HepG2 (cell line): ENCODE measurements around the gene CBFA2T2. TPM values are rescaled to one million over a fixed set of nuclear protein-coding genes. Genes with fewer than 3 reads are reported as not detected.

Source experiments
- ARNT2 ChIP-seq: sonication (generic); formaldehyde crosslinking; IDR thresholded peaks from 2 replicates; pipeline ENCODE4 v1.8.0; 2022; ENCODE audit warnings: mild to moderate bottlenecking, low read depth, missing genetic modification reagents, moderate library complexity
- BRCA1 ChIP-seq: sonication (generic); formaldehyde crosslinking; IDR thresholded peaks from 2 replicates; pipeline ENCODE4 v1.4.0; 2020; ENCODE audit warnings: missing genetic modification reagents
- BRD4 ChIP-seq: sonication (generic); formaldehyde crosslinking; IDR thresholded peaks from 2 replicates; pipeline ENCODE4 v1.4.0; 2020; ENCODE audit warnings: missing genetic modification reagents
- CTCF ChIP-seq: sonication (generic); formaldehyde crosslinking; IDR thresholded peaks from 2 replicates; pipeline ENCODE4 v1.5.0; 2020; ENCODE audit warnings: mild to moderate bottlenecking, missing genetic modification reagents, moderate library complexity
- IRX3 ChIP-seq: sonication (generic); formaldehyde crosslinking; IDR thresholded peaks from 2 replicates; pipeline ENCODE4 v1.8.1; 2023; ENCODE audit warnings: mild to moderate bottlenecking, low read depth, missing genetic modification reagents, borderline replicate concordance
- ISL2 ChIP-seq: sonication (generic); formaldehyde crosslinking; IDR thresholded peaks from 2 replicates; pipeline ENCODE4 v1.5.0; 2020; ENCODE audit warnings: missing genetic modification reagents
- KMT2B ChIP-seq: IDR thresholded peaks from 2 replicates; pipeline ENCODE4 v1.6.1; 2016; ENCODE audit warnings: missing genetic modification reagents, missing compliant biosample characterization
- MBNL3 ChIP-seq: fragments of 250-450 bp; sonication (Bioruptor Pico); conservative IDR thresholded peaks from 2 replicates; pipeline ENCODE4 v1.8.0; 2022; ENCODE audit warnings: mild to moderate bottlenecking, inconsistent platforms
- NFKBIZ ChIP-seq: IDR thresholded peaks from 2 replicates; pipeline ENCODE4 v1.6.1; 2018; ENCODE audit warnings: missing genetic modification reagents, missing compliant biosample characterization
- PREB ChIP-seq: sonication (generic); formaldehyde crosslinking; IDR thresholded peaks from 2 replicates; pipeline ENCODE4 v1.4.0; 2020; ENCODE audit warnings: missing genetic modification reagents
- RAD51 ChIP-seq: fragments of 450-650 bp; IDR thresholded peaks from 2 replicates; pipeline ENCODE4 v1.6.1; 2016; ENCODE audit warnings: borderline replicate concordance
- REPIN1 ChIP-seq: sonication (generic); formaldehyde crosslinking; IDR thresholded peaks from 2 replicates; pipeline ENCODE4 v1.8.0; 2022; ENCODE audit warnings: missing genetic modification reagents, low read depth, mild to moderate bottlenecking, borderline replicate concordance
- RFXANK ChIP-seq: IDR thresholded peaks from 2 replicates; pipeline ENCODE4 v1.6.1; 2016
- SOX13 ChIP-seq, 3 experiments: fragments of 450-650 bp in 1 of 3; sonication (generic) in 1 of 3; formaldehyde crosslinking in 1 of 3; IDR thresholded peaks in 2 of 3; conservative IDR thresholded peaks in 1 of 3; 2 replicates each; pipeline versions ENCODE4 v1.5.0 to v1.6.1; 2016 to 2020; ENCODE audit warnings: antibody characterized with exemption in 1 of 3, mild to moderate bottlenecking in 1 of 3, missing compliant biosample characterization in 1 of 3, missing genetic modification reagents in 1 of 3, moderate library complexity in 1 of 3
- SRY ChIP-seq: sonication (generic); formaldehyde crosslinking; IDR thresholded peaks from 2 replicates; pipeline ENCODE4 v1.8.0; 2022; ENCODE audit warnings: mild to moderate bottlenecking, missing genetic modification reagents
- TRIM24 ChIP-seq: sonication (generic); formaldehyde crosslinking; IDR thresholded peaks from 2 replicates; pipeline ENCODE4 v1.8.0; 2022; ENCODE audit warnings: mild to moderate bottlenecking, missing genetic modification reagents
- ZMYM3 ChIP-seq: sonication (generic); formaldehyde crosslinking; IDR thresholded peaks from 2 replicates; pipeline ENCODE4 v1.5.1; 2020; ENCODE audit warnings: mild to moderate bottlenecking, missing genetic modification reagents
- ZNF557 ChIP-seq: sonication (generic); formaldehyde crosslinking; IDR thresholded peaks from 2 replicates; pipeline ENCODE4 v1.4.0; 2020; ENCODE audit warnings: missing genetic modification reagents
- ZNF558 ChIP-seq: sonication (generic); formaldehyde crosslinking; IDR thresholded peaks from 2 replicates; pipeline ENCODE4 v1.9.0; 2022; ENCODE audit warnings: mild to moderate bottlenecking, missing genetic modification reagents, borderline replicate concordance
- ZNF747 ChIP-seq: sonication (generic); formaldehyde crosslinking; IDR thresholded peaks from 2 replicates; pipeline ENCODE4 v1.8.1; 2023; ENCODE audit warnings: missing genetic modification reagents, mild to moderate bottlenecking, borderline replicate concordance
- ZNF773 ChIP-seq: sonication (generic); formaldehyde crosslinking; IDR thresholded peaks from 2 replicates; pipeline ENCODE4 v1.4.0; 2020; ENCODE audit warnings: missing genetic modification reagents, borderline replicate concordance
- polyA plus RNA-seq, 8 experiments: library from polyadenylated mRNA; depleted of rRNA in 3 of 8; stranded (reverse) in 7 of 8; unstranded in 1 of 8; fragments of >200 nt; fragmentation: Illumina TruSeq in 4 of 8; extraction: Trizol in 4 of 8; gene quantifications; 2 replicates each; pipeline versions ENCODE4 v1.2.1 to v1.2.3, GENCODE V29; 2011 to 2016; ENCODE audit warnings: low read depth in 4 of 8, missing spikeins in 1 of 8, mixed read lengths in 1 of 8; ENCODE audit not compliant: insufficient read depth in 1 of 8
- total RNA-seq, 5 experiments: library from RNA; depleted of rRNA; stranded (reverse); fragments of >200 nt; fragmentation: Illumina TruSeq; extraction: Trizol; gene quantifications; 2 replicates each; pipeline ENCODE4 v1.2.3, GENCODE V29; 2016; ENCODE audit warnings: low read depth in 1 of 5
- TF ChIP-seq, protein P1 (sequence below): IDR thresholded peaks from 2 replicates; pipeline ENCODE4 v1.6.1; 2016; ENCODE audit warnings: low read depth, borderline replicate concordance
- TF ChIP-seq, protein P2 (sequence below): sonication (generic); formaldehyde crosslinking; IDR thresholded peaks from 2 replicates; pipeline ENCODE4 v1.8.0; 2022; ENCODE audit warnings: missing genetic modification reagents, mild to moderate bottlenecking, borderline replicate concordance

CBFA2T2 gene
- total and polyA plus RNA-seq, 2 of the 13 experiments (the other 11 are each of a cell fraction or from before 2014, with no cell fraction given) = 6.3 to 21.2 TPM

DNA sequence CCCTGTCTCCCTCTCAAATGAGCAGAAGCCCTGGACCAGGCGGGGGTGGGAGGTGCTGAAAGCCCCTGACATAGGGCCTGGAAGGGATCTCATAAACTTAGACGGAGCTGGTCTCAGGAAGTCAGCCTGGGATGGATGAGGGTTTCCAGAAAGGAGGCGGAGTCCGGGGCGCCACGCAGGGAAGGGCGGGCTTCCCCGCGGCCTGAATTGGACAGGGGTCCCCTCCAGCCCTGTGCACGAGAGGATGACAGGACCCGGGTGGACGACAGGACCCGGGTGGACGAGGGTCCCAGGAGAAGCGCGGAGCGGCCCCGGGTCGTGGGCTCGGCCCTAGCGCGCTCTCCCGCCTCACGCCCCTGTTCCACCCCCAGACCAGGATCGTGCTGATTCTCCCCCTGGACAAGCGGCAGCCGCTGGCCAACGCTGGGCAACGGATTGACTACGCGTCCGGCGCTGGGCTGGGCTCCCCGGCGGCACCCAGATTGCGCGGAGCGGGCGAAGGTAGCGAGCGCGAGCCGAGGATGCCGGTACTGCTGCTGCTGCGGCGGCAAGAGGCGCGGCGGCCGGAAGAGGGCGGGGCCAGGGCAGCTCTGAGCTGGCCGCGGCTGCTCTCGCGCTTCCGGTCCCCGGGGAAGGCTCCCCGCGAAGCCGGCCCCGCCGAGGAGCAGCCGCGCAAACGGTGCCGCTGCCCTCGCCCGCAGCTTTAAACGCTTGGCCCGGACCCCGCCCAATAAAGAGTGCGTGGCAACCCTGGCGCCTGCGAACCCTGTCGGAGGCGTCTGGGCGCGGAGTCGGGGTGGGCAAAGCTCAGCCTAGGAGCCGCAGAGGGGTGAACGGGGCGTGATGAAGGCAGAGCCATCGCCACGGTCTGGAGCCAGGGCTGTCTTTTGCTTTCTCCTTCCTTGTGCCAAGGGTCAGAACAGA, 173.5 kb downstream of the CBFA2T2 start (continued):
- peak; percentile 78; the same call in 1 of the 2 replicates for TF ChIP-seq SRY
- peak; percentile 93 for TF ChIP-seq IRX3 (CRISPR knock-in tag)
- TF ChIP-seq RAD51 = no peak
- no peak; the same call in 1 of the 2 replicates for TF ChIP-seq ZNF773 (CRISPR knock-in tag)
- TF ChIP-seq ISL2 = peak; percentile 13; the same call in 1 of the 2 replicates
- TF ChIP-seq RFXANK (CRISPR knock-in tag) = peak; percentile 68; the same call in 1 of the 2 replicates
- peak; percentile 93 for TF ChIP-seq REPIN1 (CRISPR knock-in tag)
- TF ChIP-seq ZMYM3 (CRISPR knock-in tag) = peak; percentile 46; the same call in 1 of the 2 replicates
- TF ChIP-seq PREB (CRISPR knock-in tag) = 0 out of 2 replicates have a peak, but pooled peaks have one; percentile 53
- TF ChIP-seq, protein P1, sequence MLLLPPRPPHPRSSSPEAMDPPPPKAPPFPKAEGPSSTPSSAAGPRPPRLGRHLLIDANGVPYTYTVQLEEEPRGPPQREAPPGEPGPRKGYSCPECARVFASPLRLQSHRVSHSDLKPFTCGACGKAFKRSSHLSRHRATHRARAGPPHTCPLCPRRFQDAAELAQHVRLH (CRISPR knock-in tag) = peak; percentile 96
- no peak for TF ChIP-seq SOX13 (IDR thresholded peaks at IDR 0.05)
- no peak for TF ChIP-seq SOX13 (CRISPR knock-in tag; conservative IDR thresholded peaks at IDR 0.05 in 1 of 2, IDR thresholded peaks at IDR 0.05 in 1 of 2)
- TF ChIP-seq ZNF557 (CRISPR knock-in tag) = peak; percentile 70; the same call in 1 of the 2 replicates
- TF ChIP-seq, protein P2, sequence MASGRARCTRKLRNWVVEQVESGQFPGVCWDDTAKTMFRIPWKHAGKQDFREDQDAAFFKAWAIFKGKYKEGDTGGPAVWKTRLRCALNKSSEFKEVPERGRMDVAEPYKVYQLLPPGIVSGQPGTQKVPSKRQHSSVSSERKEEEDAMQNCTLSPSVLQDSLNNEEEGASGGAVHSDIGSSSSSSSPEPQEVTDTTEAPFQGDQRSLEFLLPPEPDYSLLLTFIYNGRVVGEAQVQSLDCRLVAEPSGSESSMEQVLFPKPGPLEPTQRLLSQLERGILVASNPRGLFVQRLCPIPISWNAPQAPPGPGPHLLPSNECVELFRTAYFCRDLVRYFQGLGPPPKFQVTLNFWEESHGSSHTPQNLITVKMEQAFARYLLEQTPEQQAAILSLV (CRISPR knock-in tag) = peak; percentile 80; the same call in 1 of the 2 replicates
- TF ChIP-seq KMT2B = peak; percentile 78
- 0 out of 2 replicates have a peak, but pooled peaks have one; percentile 11 for TF ChIP-seq NFKBIZ (CRISPR knock-in tag)
- TF ChIP-seq ARNT2 (CRISPR knock-in tag) = peak; percentile 95
- no peak for TF ChIP-seq CTCF
- TF ChIP-seq ZNF558 = peak; percentile 98; the same call in 1 of the 2 replicates
- peak; percentile 23; the same call in 1 of the 2 replicates for TF ChIP-seq TRIM24 (CRISPR knock-in tag)
- TF ChIP-seq BRD4 (CRISPR knock-in tag) = peak; percentile 71
- TF ChIP-seq MBNL3 (CRISPR knock-in tag) = no peak
- TF ChIP-seq ZNF747 (CRISPR knock-in tag) = peak; percentile 98
- TF ChIP-seq BRCA1 (CRISPR knock-in tag) = peak; percentile 77; the same call in 1 of the 2 replicates
